B cell (primary cell): Measurements from ENCODE around the gene SPSB1. TPM values are rescaled to one million over a fixed set of nuclear protein-coding genes. Genes with fewer than 3 reads are reported as not detected.

ENCODE experiments used
- ATAC-seq: fragments of 200-7000 bp; cut with Tn5 transposase; one replicate; pipeline ENCODE4 v1.10.0; 2021; ENCODE audit warnings: low read depth, mild to moderate bottlenecking, moderate number of reproducible peaks, moderate library complexity
- CTCF ChIA-PET: fragments of 350-600 bp; sonication (Branson Sonifier 250); formaldehyde crosslinking; loops from one replicate; lab custom pipeline; 2021; ENCODE audit warnings: antibody characterized with exemption, inconsistent platforms; lab: Charles Lee
- POLR2A ChIA-PET: fragments of 350-600 bp; sonication (Branson Sonifier 250); formaldehyde crosslinking; loops from one replicate; lab custom pipeline; 2021; ENCODE audit warnings: antibody characterized with exemption; lab: Charles Lee
- DNase-seq: peaks from one replicate; pipeline ENCODE4 v3.0.0; 2013
- H2AFZ ChIP-seq: 2 replicates; pipeline ENCODE4 v1.6.1; 2012; ENCODE audit warnings: mild to moderate bottlenecking, low read depth, low read length; ENCODE audit not compliant: insufficient read depth, poor library complexity, severe bottlenecking
- H3K27ac ChIP-seq, 2 donors: 1 replicate in 1 of 2; 2 replicates in 1 of 2; pipeline ENCODE4 v1.5.1; 2012 to 2013; ENCODE audit warnings: low read length in 2 of 2, mild to moderate bottlenecking in 2 of 2, moderate library complexity in 1 of 2
- H3K27me3 ChIP-seq, 4 experiments: fragments of 200-600 bp in 1 of 4; sonication (generic) in 1 of 4; replicated peaks in 1 of 4; 1 replicate in 2 of 4; 2 replicates in 2 of 4; pipeline versions ENCODE4 v1.6.1 to v1.7.0; 2013 to 2016; ENCODE audit warnings: low read length in 3 of 4, mild to moderate bottlenecking in 2 of 4, mixed read lengths in 1 of 4, moderate library complexity in 1 of 4; ENCODE audit not compliant: insufficient read depth in 4 of 4, control insufficient read depth in 3 of 4; ENCODE audit errors: control extremely low read depth in 1 of 4
- H3K36me3 ChIP-seq, 2 experiments: replicated peaks in 1 of 2; 1 replicate in 1 of 2; 2 replicates in 1 of 2; pipeline versions ENCODE4 v1.6.1 to v1.7.1; 2013; ENCODE audit warnings: low read length in 1 of 2; ENCODE audit not compliant: insufficient read depth in 2 of 2, control insufficient read depth in 1 of 2; ENCODE audit errors: control extremely low read depth in 1 of 2, extremely low read depth in 1 of 2
- H3K4me1 ChIP-seq, 2 donors: fragments of 200-600 bp in 1 of 2; sonication (generic) in 1 of 2; 1 replicate in 1 of 2; 2 replicates in 1 of 2; pipeline versions ENCODE4 v1.5.1 to v1.6.1; 2013 to 2017; ENCODE audit warnings: low read length in 2 of 2; ENCODE audit not compliant: control insufficient read depth in 2 of 2, insufficient read depth in 2 of 2
- H3K4me2 ChIP-seq: replicated peaks from 2 replicates; pipeline ENCODE3; 2012; ENCODE audit warnings: mild to moderate bottlenecking, low read depth, low read length; ENCODE audit not compliant: poor library complexity, severe bottlenecking
- H3K4me3 ChIP-seq, 5 experiments: fragments of 200-600 bp in 1 of 5; sonication (generic) in 1 of 5; 1 replicate in 3 of 5; 2 replicates in 2 of 5; pipeline versions ENCODE4 v1.5.1 to v1.7.0; 2011 to 2016; ENCODE audit warnings: low read length in 4 of 5, mild to moderate bottlenecking in 4 of 5, low read depth in 2 of 5, control low read depth in 1 of 5, moderate library complexity in 1 of 5; ENCODE audit not compliant: insufficient read depth in 1 of 5; ENCODE audit errors: control extremely low read depth in 1 of 5, extremely low read depth in 1 of 5
- H3K79me2 ChIP-seq: fragments of 200-600 bp; sonication (generic); one replicate; pipeline ENCODE4 v1.6.0; 2016; ENCODE audit warnings: low read length; ENCODE audit not compliant: control insufficient read depth, insufficient read depth
- H3K9ac ChIP-seq: fragments of 200-600 bp; sonication (generic); 2 replicates; pipeline ENCODE4 v1.6.1; 2017; ENCODE audit warnings: mild to moderate bottlenecking, low read length, moderate library complexity
- H3K9me3 ChIP-seq, 3 donors: one replicate each; pipeline versions ENCODE4 v1.6.1 to v1.7.1; 2013; ENCODE audit warnings: low read length in 2 of 3; ENCODE audit not compliant: control insufficient read depth in 2 of 3, insufficient read depth in 1 of 3; ENCODE audit errors: control extremely low read depth in 1 of 3
- H4K20me1 ChIP-seq: 2 replicates; pipeline ENCODE4 v1.6.0; 2012; ENCODE audit warnings: mild to moderate bottlenecking, low read length; ENCODE audit not compliant: insufficient read depth, control insufficient read depth, poor library complexity, severe bottlenecking
- H3K27ac Mint-ChIP-seq: one replicate; pipeline ENCODE4 v1.8.0; 2021; ENCODE audit warnings: mixed read lengths
- H3K27me3 Mint-ChIP-seq: one replicate; pipeline ENCODE4 v1.8.0; 2021; ENCODE audit warnings: mixed read lengths
- H3K4me1 Mint-ChIP-seq: one replicate; pipeline ENCODE4 v1.8.0; 2021; ENCODE audit warnings: mixed read lengths
- H3K4me3 Mint-ChIP-seq: one replicate; pipeline ENCODE4 v1.8.0; 2021; ENCODE audit warnings: mixed read lengths
- H3K9me3 Mint-ChIP-seq: one replicate; pipeline ENCODE4 v1.8.0; 2022; ENCODE audit warnings: mixed read lengths; ENCODE audit not compliant: insufficient read depth
- CTCF ChIP-seq: fragments of 200-600 bp; IDR thresholded peaks from one replicate; pipeline ENCODE4 v1.8.0; 2022; ENCODE audit warnings: antibody characterized with exemption, mild to moderate bottlenecking
- EZH2 ChIP-seq: IDR thresholded peaks from 2 replicates; pipeline ENCODE4 v1.6.1; 2012; ENCODE audit warnings: borderline replicate concordance, low read depth, mild to moderate bottlenecking, moderate library complexity, low read length; ENCODE audit not compliant: insufficient read depth, poor library complexity, severe bottlenecking
- WGBS: methylation state at CpG from one replicate; pipeline ENCODE4 v1.1.5; 2013; ENCODE audit warnings: missing lambda C conversion rate; ENCODE audit not compliant: insufficient coverage; 5-methylcytosine and 5-hydroxymethylcytosine counted together
- intact Hi-C: fragments of 100-400 bp; cut with micrococcal nuclease; formaldehyde crosslinking; loops from one replicate; pipeline ENCODE4 v1.10.0; 2022
- polyA plus RNA-seq: library from polyadenylated mRNA; depleted of rRNA; stranded (reverse); fragments of >200 nt; gene quantifications from 2 replicates; pipeline ENCODE4 v1.2.3, GENCODE V29; 2012
- total RNA-seq, 2 donors: library from RNA; stranded (reverse); fragments of 120-200 nt in 1 of 2; gene quantifications; 1 replicate in 1 of 2; 2 replicates in 1 of 2; pipeline versions ENCODE4 v1.2.3 to v1.2.4, GENCODE V29; 2013 to 2022

The SPSB1 gene
- total and polyA plus RNA-seq, 2 donors (not counting 1 experiment from before 2014, with no cell fraction given): 1.7 to 9.4 TPM

GRCh38 chr1:9400425-9401079, 107.9 kb downstream of the SPSB1 start:
- no peaks in the 10 kb centered on the region for H3K9me3 Mint-ChIP-seq
- Histone ChIP-seq H3K79me2 (no peaks in the 10 kb centered on the region), H3K27me3 (no peaks in the 10 kb centered on the region), H3K4me1 (peaks cover 10 to 29% of the 10 kb centered on the region in 2 donors), H3K4me2 (peak overlapping the region; percentile 32), H3K9me3 (peaks cover 0 to 6% (median 0%) of the 10 kb centered on the region in 3 donors), H3K27ac (no peak overlapping the region), H2AFZ (peak overlapping the region; percentile 47), H3K36me3 (no peaks in the 10 kb centered on the region), H4K20me1 (no peaks in the 10 kb centered on the region), H3K4me3 (no peak overlapping the region), H3K9ac (no peak overlapping the region)
- ATAC-seq (peak; percentile 43), DNase-seq (no peak)
- intact Hi-C loops: no loop called here
- TF ChIP-seq EZH2: no peak
- TF ChIP-seq CTCF: no peak
- no peak overlapping the region for H3K4me3 Mint-ChIP-seq
- WGBS: 30% methylated on average over 13 of the region's 13 CpGs
- ChIA-PET POLR2A (interaction anchor here (1.2 kb wide), 1 partner anchor 13 kb away, joined by 5 read pairs; no protein-coding TSS in a partner anchor), CTCF (interaction anchor here (1.0 to 3.1 kb wide), 6 partner anchors 26 to 289 kb away, joined by 3 to 14 read pairs (median 4); no protein-coding TSS in a partner anchor)
- H3K27ac Mint-ChIP-seq: peak overlapping the region; percentile 10
- H3K4me1 Mint-ChIP-seq: peaks cover 16% of the 10 kb centered on the region
- no peaks in the 10 kb centered on the region for H3K27me3 Mint-ChIP-seq

GRCh38 chr1:9401080-9401453, 108.4 kb downstream of the SPSB1 start:
- DNase-seq (no peak), ATAC-seq (no peak)
- no peak overlapping the region for H3K9ac ChIP-seq
- H3K4me2 ChIP-seq: peak overlapping the region; percentile 32
- H3K4me1 ChIP-seq: peaks cover 13 to 34% of the 10 kb centered on the region in 2 donors
- ChIA-PET POLR2A (no interaction called here), CTCF (interaction anchor here (1.0 to 3.1 kb wide), 2 partner anchors 54 to 112 kb away, joined by 3 to 14 read pairs; no protein-coding TSS in a partner anchor)
- intact Hi-C loops: no loop called here
- peaks cover 18% of the 10 kb centered on the region for H3K4me1 Mint-ChIP-seq
- H3K27ac Mint-ChIP-seq: no peak overlapping the region
- H3K27me3 Mint-ChIP-seq: no peaks in the 10 kb centered on the region
- H2AFZ ChIP-seq: no peak overlapping the region
- H3K4me3 ChIP-seq: no peak overlapping the region
- no peaks in the 10 kb centered on the region for H3K9me3 Mint-ChIP-seq
- no peaks in the 10 kb centered on the region for H3K36me3 ChIP-seq
- WGBS: 90% methylated on average over 9 of the region's 15 CpGs
- no peaks in the 10 kb centered on the region for H4K20me1 ChIP-seq
- H3K4me3 Mint-ChIP-seq: no peak overlapping the region
- H3K9me3 ChIP-seq: peaks cover 0 to 4% (median 0%) of the 10 kb centered on the region in 3 donors
- H3K79me2 ChIP-seq: no peaks in the 10 kb centered on the region
- H3K27me3 ChIP-seq: no peaks in the 10 kb centered on the region
- H3K27ac ChIP-seq: no peak overlapping the region
- no peak for TF ChIP-seq EZH2
- TF ChIP-seq CTCF: no peak
